Endodermal cell (in vitro differentiated cells): ENCODE data around the gene USP21. TPM values are rescaled to one million over a fixed set of nuclear protein-coding genes. Genes with fewer than 3 reads are reported as not detected.

Experiments
- DNase-seq: peaks from one replicate; pipeline ENCODE4 v3.0.0-alpha.2; 2017
- H3K27ac ChIP-seq: 2 replicates; pipeline ENCODE4 v1.5.1; 2013; ENCODE audit warnings: mild to moderate bottlenecking, low read depth, low read length, moderate library complexity
- H3K27me3 ChIP-seq: 2 replicates; pipeline ENCODE4 v1.6.1; 2013; ENCODE audit warnings: mild to moderate bottlenecking, low read length, moderate library complexity; ENCODE audit not compliant: insufficient read depth, control insufficient read depth, poor library complexity, severe bottlenecking
- H3K36me3 ChIP-seq: 2 replicates; pipeline ENCODE4 v1.7.0; 2013; ENCODE audit warnings: mild to moderate bottlenecking, low read length, moderate library complexity; ENCODE audit not compliant: control insufficient read depth, insufficient read depth
- H3K4me1 ChIP-seq: one replicate; pipeline ENCODE4 v1.7.0; 2013; ENCODE audit warnings: low read length; ENCODE audit not compliant: control insufficient read depth, insufficient read depth
- H3K4me3 ChIP-seq: 2 replicates; pipeline ENCODE4 v1.5.1; 2013; ENCODE audit warnings: mild to moderate bottlenecking, low read length, moderate library complexity
- H3K9ac ChIP-seq: 2 replicates; pipeline ENCODE4 v1.6.1; 2013; ENCODE audit warnings: mild to moderate bottlenecking, low read length, moderate library complexity; ENCODE audit not compliant: poor library complexity, severe bottlenecking; ENCODE audit errors: extremely low read depth
- H3K9me3 ChIP-seq: 2 replicates; pipeline ENCODE4 v1.6.1; 2013; ENCODE audit warnings: mild to moderate bottlenecking, low read length, moderate library complexity; ENCODE audit not compliant: control insufficient read depth
- H3K27ac Mint-ChIP-seq: 2 replicates; pipeline ENCODE4 v1.8.0; 2020; ENCODE audit warnings: mixed read lengths
- H3K27me3 Mint-ChIP-seq: 2 replicates; pipeline ENCODE4 v1.8.0; 2021; ENCODE audit warnings: mild to moderate bottlenecking, mixed read lengths; ENCODE audit not compliant: insufficient read depth
- H3K36me3 Mint-ChIP-seq: 2 replicates; pipeline ENCODE4 v1.8.0; 2020; ENCODE audit warnings: low read depth, mixed read lengths
- H3K4me1 Mint-ChIP-seq: 2 replicates; pipeline ENCODE4 v1.8.0; 2020; ENCODE audit warnings: mixed read lengths
- H3K4me3 Mint-ChIP-seq: 2 replicates; pipeline ENCODE4 v1.8.0; 2020; ENCODE audit warnings: mild to moderate bottlenecking, moderate library complexity, mixed read lengths
- H3K9me3 Mint-ChIP-seq: 2 replicates; pipeline ENCODE4 v1.8.0; 2020; ENCODE audit warnings: mild to moderate bottlenecking, mixed read lengths
- CTCF ChIP-seq: fragments of 200-600 bp; sonication (generic); conservative IDR thresholded peaks from 2 replicates; pipeline ENCODE4 v1.5.0; 2021; ENCODE audit warnings: antibody characterized with exemption, mild to moderate bottlenecking
- WGBS, 2 experiments: methylation state at CpG; one replicate each; pipeline versions ENCODE4 v1.1.5 to v1.1.7; 2013; ENCODE audit warnings: missing lambda C conversion rate in 2 of 2, mixed read lengths in 1 of 2; ENCODE audit not compliant: insufficient coverage in 1 of 2, insufficient read length in 1 of 2; 5-methylcytosine and 5-hydroxymethylcytosine counted together
- total RNA-seq, 2 donors: library from RNA; stranded (reverse); fragmentation: NEBNext Ultra II Directional in 1 of 2; extraction: Animal tissue kit (Norgen Biotek cat#: 25700) in 1 of 2; gene quantifications; 2 replicates in 1 of 2; 3 replicates in 1 of 2; pipeline ENCODE4 v1.2.1, GENCODE V29; 2021

USP21 gene
- total RNA-seq, 2 donors from 2014 or later: 26.7 to 39.7 TPM

GRCh38 chr1:161133220-161133740, 26.0 kb upstream of the USP21 start:
- Mint-ChIP-seq H3K27me3 (no peaks in the 10 kb centered on the region), H3K4me1 (peaks cover 20% of the 10 kb centered on the region), H3K9me3 (no peaks in the 10 kb centered on the region), H3K4me3 (no peak overlapping the region), H3K27ac (no peak overlapping the region), H3K36me3 (peaks cover 17% of the 10 kb centered on the region)
- no peak for TF ChIP-seq CTCF
- Histone ChIP-seq H3K27me3 (no peaks in the 10 kb centered on the region), H3K36me3 (peaks cover 21% of the 10 kb centered on the region), H3K4me1 (no peaks in the 10 kb centered on the region), H3K9ac (peak overlapping the region; percentile 86), H3K9me3 (no peaks in the 10 kb centered on the region), H3K4me3 (peak overlapping the region; percentile 95), H3K27ac (peak overlapping the region; percentile 90)
- 1 to 3% methylated on average over 10 to 11 of the region's 11 CpGs for WGBS, 2 experiments
- DNase-seq: peak; percentile 54

- no peak overlapping the region for H3K27ac Mint-ChIP-seq
- H3K4me3 ChIP-seq: no peak overlapping the region
- DNase-seq: no peak
- no peaks in the 10 kb centered on the region for H3K36me3 ChIP-seq
- H3K9me3 ChIP-seq: no peaks in the 10 kb centered on the region
- no peak overlapping the region for H3K4me3 Mint-ChIP-seq
- H3K9me3 Mint-ChIP-seq: no peaks in the 10 kb centered on the region
- H3K27me3 ChIP-seq: no peaks in the 10 kb centered on the region
- H3K9ac ChIP-seq: no peak overlapping the region
- no peaks in the 10 kb centered on the region for H3K27me3 Mint-ChIP-seq
- H3K4me1 ChIP-seq: no peaks in the 10 kb centered on the region
- H3K36me3 Mint-ChIP-seq: peaks cover 4% of the 10 kb centered on the region
- H3K27ac ChIP-seq: no peak overlapping the region
- 86 to 97% methylated on average over 3 of the region's 3 CpGs for WGBS, 2 experiments
- H3K4me1 Mint-ChIP-seq: no peaks in the 10 kb centered on the region
- no peak for TF ChIP-seq CTCF
These were observed 21.4 kb upstream of the USP21 start for GRCh38 chr1:161137881-161138280.

GRCh38 chr1:161138431-161138830, 20.9 kb upstream of the USP21 start:
- Mint-ChIP-seq H3K27ac (no peak overlapping the region), H3K27me3 (no peaks in the 10 kb centered on the region), H3K36me3 (peaks cover 4% of the 10 kb centered on the region), H3K9me3 (no peaks in the 10 kb centered on the region), H3K4me3 (no peak overlapping the region), H3K4me1 (no peaks in the 10 kb centered on the region)
- no peaks in the 10 kb centered on the region for H3K36me3 ChIP-seq
- H3K9ac ChIP-seq: no peak overlapping the region
- no peaks in the 10 kb centered on the region for H3K4me1 ChIP-seq
- H3K9me3 ChIP-seq: no peaks in the 10 kb centered on the region
- no peak for DNase-seq
- 95 to 100% methylated on average over 1 of the region's 1 CpG for WGBS, 2 experiments
- no peak overlapping the region for H3K4me3 ChIP-seq
- no peak overlapping the region for H3K27ac ChIP-seq
- no peaks in the 10 kb centered on the region for H3K27me3 ChIP-seq
- no peak for TF ChIP-seq CTCF
